GM19468 (cell line): Measurements from ENCODE around the gene CDKN1B.
A peak's percentile ranks its signal among the peaks of the same experiment; 100 is the strongest.
"Not testable (repeated sequence)": the region's sequence is repeated elsewhere in the genome, so short reads cannot be mapped to it uniquely, and the experiment has no call there.

Experiments
- ATAC-seq: cut with Tn5 transposase; IDR thresholded peaks from one replicate; pipeline ENCODE4 v1.9.1; 2021; ENCODE audit warnings: mild to moderate bottlenecking, moderate library complexity, moderate number of reproducible peaks; ENCODE audit not compliant: unreplicated experiment; ENCODE audit errors: extremely low read depth

Gene CDKN1B

DNA sequence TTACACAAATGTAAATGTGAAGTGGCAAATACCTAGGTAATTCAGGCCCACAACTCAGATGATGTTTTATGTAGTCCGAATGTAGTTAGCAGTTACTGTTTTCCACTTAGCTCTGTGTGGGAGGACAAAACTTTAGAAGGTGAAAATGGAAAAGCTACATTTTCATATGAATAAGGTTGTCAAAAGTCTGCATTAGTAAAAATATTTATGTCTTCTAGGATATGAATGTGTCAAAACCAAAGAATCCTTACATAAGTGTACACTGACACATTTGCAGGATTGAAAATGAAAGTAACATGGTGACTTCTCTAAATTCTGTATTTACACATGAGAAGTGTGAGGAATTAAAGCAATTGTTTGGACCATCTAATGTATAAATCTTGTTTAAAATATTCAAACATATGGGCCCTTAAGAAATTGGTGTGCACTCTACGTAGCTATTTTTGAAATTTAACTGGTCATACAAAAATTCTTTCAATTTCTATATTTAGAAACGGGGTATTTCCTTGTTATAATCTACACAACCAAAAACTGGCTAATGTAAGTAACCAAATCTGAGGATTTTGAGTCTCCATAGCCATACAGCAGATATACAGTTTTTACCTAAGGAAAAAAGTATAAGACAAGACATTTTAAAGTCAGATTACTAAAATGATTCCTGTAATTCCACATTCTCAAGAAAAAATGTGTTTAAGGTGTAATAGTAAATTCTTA, 5.4 kb downstream of the CDKN1B start:
- no peak for ATAC-seq

- no peak for ATAC-seq
Observed at GRCh38 chr12:12723149-12723680, 6.0 kb downstream of the CDKN1B start.

DNA sequence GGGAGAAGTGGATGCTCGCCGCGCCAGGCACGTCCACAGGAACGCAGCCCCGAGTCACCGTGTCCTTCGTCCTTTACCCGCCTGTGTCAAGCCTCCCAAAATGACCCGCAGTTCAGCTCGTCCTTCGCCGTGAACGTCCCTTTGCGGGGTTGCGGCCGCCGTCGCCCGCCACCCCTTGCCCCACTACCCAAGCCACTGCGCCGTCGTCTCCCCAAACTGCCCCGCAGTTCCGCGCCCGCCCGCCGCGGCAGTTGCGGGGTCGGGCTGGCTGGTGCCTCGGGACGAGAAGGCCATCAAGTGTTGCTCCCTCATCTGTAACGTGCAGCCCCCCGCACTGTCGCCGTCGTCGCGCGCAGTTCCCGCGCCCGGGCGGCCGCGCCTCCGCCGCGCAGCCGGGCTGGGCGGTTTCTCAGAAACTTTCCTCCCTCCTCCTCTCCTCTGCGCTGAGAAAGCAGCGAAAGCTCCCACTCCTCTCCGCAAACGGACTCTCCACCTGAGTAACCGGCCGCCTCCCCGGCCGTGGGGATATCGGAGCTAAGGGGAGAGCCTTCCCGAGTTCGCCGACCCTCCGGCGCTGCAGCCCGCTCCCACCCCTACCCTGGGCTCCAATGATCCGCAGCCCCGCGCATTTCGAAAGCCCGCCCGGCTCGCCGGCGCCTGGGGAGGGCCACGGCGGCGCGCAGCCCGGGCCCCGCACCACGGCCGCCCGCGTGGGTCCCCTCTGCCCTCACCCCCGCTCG, 6.7 kb downstream of the CDKN1B start:
- ATAC-seq, result no peak

GRCh38 chr12:12724421-12725085, 7.4 kb downstream of the CDKN1B start:
- ATAC-seq, result peak; percentile 0

- peak; percentile 60 for ATAC-seq
Observed at GRCh38 chr12:12725086-12725955, 8.2 kb downstream of the CDKN1B start.

DNA sequence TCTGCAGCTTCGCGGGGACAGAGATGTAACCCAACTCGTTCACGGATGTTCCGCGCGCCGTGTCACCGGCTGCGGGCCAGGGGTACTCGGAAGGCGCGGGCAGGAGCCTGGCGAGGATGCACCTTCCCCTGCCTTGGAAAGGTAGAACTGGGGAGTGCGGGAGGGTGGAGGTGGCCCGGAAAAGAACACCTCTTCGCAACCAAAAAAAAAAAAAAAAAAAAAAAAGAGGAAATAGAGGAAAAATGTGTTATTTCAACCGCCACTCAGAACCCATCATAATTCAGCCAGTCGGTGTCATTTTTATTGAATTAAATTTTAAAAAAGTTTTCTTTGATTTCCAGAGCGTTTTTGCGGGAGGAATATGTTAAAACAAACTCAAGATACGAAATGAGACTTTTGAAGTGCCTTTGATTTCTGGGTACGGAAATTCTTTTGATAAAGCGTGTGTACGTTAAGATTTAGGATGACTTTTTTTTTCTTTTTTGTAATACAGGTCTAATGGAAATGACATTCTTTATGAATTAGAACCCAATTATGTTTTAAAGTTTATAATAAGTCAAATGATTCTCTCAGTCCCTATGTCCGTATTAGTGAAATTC, 8.9 kb downstream of the CDKN1B start:
- ATAC-seq, result no peak

- ATAC-seq, result no peak
Observed at GRCh38 chr12:12726555-12727093, 9.5 kb downstream of the CDKN1B start.

DNA sequence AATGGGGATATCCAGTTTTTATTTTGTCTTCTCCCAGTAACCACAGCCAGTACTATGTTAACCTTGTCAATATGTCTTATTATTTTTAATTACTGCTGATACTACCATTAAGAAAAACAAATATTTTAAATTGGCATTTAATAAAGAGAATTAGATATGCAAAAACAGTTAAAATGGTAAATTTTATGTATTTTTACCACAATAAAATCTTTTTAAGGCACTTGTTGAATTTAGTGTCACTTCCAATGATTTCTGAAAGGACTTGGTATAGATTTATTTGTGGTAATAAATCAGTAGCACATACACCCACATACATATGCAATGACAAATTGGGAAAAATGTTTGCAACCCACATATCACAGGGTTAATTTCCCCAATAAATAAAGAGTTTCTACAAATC, 14.0 kb downstream of the CDKN1B start:
- ATAC-seq, result no peak

- no peak for ATAC-seq
Observed at GRCh38 chr12:12731785-12732184, 14.6 kb downstream of the CDKN1B start.

DNA sequence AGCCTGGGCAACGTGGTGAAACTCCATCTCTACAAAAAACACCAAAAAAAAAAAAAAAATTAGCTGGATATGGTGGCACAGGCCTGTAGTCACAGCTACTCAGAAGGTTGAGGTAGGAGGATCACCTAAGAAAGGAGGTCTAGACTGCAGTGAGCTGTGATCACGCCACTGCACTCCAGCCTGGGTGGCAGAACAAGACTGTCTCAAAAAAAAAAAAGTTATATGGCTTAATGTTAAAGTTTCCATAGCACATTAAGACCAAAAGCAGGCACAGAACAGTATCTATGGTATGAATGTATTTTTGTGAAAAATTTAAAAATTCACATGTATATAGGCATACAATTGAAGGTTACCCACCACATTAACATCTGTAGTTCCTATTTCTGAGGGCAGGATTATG, 15.9 kb downstream of the CDKN1B start:
- no peak for ATAC-seq

DNA sequence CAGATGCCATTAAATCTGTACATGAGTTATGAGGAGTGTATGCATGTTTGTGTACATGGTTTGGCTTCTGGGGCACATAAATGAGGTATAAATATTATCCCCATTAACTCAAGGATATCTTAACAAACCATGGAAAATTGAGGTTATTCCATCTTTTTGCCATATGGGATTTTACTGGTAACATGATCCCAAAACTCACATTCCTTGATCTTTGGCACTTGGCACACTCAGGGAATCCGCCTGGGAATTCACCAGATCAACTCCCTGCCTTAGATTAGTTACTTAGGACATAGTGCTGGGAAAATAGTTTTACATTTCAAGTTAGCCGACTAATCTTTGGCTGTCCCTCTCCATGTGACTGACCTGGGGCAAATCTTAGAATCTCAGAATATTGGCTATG, 16.9 kb downstream of the CDKN1B start:
- ATAC-seq, result no peak

DNA sequence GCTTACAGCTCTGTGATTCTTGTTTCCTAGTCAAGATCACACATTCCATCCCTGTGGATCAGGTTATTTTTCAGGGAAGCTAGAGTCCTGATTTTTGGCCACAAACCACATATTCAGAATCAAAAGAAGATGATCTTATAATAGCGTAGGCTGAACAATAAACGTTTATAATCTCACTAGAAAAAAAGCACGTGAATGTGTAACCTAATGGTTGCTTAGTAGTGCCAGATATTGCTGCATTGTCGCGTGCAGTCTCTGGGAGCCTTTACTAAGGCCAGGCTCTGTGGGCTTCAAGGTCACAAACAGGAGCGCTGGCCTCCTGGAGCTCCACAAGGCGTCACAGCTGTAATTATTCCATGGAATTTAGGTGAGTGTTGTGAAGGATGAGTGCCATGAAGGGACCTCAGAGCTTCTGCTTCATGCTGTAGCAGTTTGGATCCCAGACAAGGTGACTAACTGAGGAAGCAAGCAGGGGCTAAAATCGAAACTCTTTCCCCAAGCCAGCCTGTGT, 17.4 kb downstream of the CDKN1B start:
- ATAC-seq, result no peak

GRCh38 chr12:12735301-12735700, 18.1 kb downstream of the CDKN1B start:
- ATAC-seq, result no peak

GRCh38 chr12:12736759-12737676, 19.9 kb downstream of the CDKN1B start:
- no peak for ATAC-seq

DNA sequence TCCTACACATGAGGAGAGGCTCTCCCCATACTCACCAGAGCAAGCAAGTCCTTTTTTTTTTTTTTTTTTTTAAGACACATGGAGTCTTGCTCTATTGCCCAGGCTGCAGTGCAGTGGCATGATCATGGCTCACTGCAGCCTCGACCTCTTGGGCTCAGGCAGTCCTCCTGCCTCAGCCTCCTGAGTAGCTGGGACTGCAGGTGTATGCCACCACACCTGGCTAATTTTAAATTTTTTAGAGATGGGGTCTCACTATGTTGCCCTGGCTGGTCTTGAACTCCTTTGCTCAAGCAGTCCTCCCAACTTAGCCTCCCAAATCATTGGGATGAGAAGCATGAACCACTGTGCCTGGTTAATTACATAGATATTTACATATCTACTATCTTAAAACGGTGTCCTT, 21.0 kb downstream of the CDKN1B start:
- ATAC-seq, result not testable (repeated sequence)

GRCh38 chr12:12741660-12742059, 24.5 kb downstream of the CDKN1B start:
- no peak for ATAC-seq

- no peak for ATAC-seq
Observed at GRCh38 chr12:12744546-12745305, 27.6 kb downstream of the CDKN1B start.
